HepG2 (cell line): ENCODE measurements around the gene AADACL4. TPM values are rescaled to one million over a fixed set of nuclear protein-coding genes. Genes with fewer than 3 reads are reported as not detected.

ENCODE experiments used
- ARID2 ChIP-seq: sonication (generic); formaldehyde crosslinking; IDR thresholded peaks from 2 replicates; pipeline ENCODE4 v1.8.1; 2022; ENCODE audit warnings: mild to moderate bottlenecking, missing genetic modification reagents, borderline replicate concordance
- ARNTL ChIP-seq: sonication (generic); formaldehyde crosslinking; IDR thresholded peaks from 2 replicates; pipeline ENCODE4 v1.4.0; 2020; ENCODE audit warnings: mild to moderate bottlenecking, missing genetic modification reagents
- ATF2 ChIP-seq: sonication (generic); formaldehyde crosslinking; IDR thresholded peaks from 2 replicates; pipeline ENCODE4 v1.4.0; 2020; ENCODE audit warnings: missing genetic modification reagents
- CBFB ChIP-seq: sonication (generic); formaldehyde crosslinking; IDR thresholded peaks from 2 replicates; pipeline ENCODE4 v1.4.0; 2020; ENCODE audit warnings: missing genetic modification reagents
- CC2D1A ChIP-seq: sonication (generic); formaldehyde crosslinking; IDR thresholded peaks from 2 replicates; pipeline ENCODE4 v1.8.1; 2023; ENCODE audit warnings: mild to moderate bottlenecking, missing genetic modification reagents
- CENPT ChIP-seq: sonication (generic); formaldehyde crosslinking; IDR thresholded peaks from 2 replicates; pipeline ENCODE4 v1.8.0; 2022; ENCODE audit warnings: low read depth, mild to moderate bottlenecking, moderate library complexity, missing genetic modification reagents
- CREBL2 ChIP-seq: sonication (generic); formaldehyde crosslinking; IDR thresholded peaks from 2 replicates; pipeline ENCODE4 v1.8.1; 2023; ENCODE audit warnings: missing genetic modification reagents, mild to moderate bottlenecking, borderline replicate concordance
- DPF2 ChIP-seq: sonication (generic); formaldehyde crosslinking; IDR thresholded peaks from 2 replicates; pipeline ENCODE4 v1.4.0; 2020; ENCODE audit warnings: mild to moderate bottlenecking, low read depth, missing genetic modification reagents, borderline replicate concordance
- FOXK1 ChIP-seq: sonication (generic); formaldehyde crosslinking; IDR thresholded peaks from 2 replicates; pipeline ENCODE4 v1.4.0; 2020; ENCODE audit warnings: low read depth, missing genetic modification reagents, borderline replicate concordance
- IKZF1 ChIP-seq: fragments of 450-650 bp; IDR thresholded peaks from 2 replicates; pipeline ENCODE4 v1.7.1; 2016
- MEIS1 ChIP-seq: sonication (generic); formaldehyde crosslinking; IDR thresholded peaks from 2 replicates; pipeline ENCODE4 v1.9.0; 2021; ENCODE audit warnings: mild to moderate bottlenecking, missing genetic modification reagents, moderate library complexity, borderline replicate concordance
- MXD3 ChIP-seq: IDR thresholded peaks from 2 replicates; pipeline ENCODE4 v1.6.1; 2016; ENCODE audit warnings: mild to moderate bottlenecking, missing biosample characterization, missing genetic modification reagents
- PREB ChIP-seq: sonication (generic); formaldehyde crosslinking; IDR thresholded peaks from 2 replicates; pipeline ENCODE4 v1.4.0; 2020; ENCODE audit warnings: missing genetic modification reagents
- RBFOX2 ChIP-seq: fragments of 200-400 bp; formaldehyde crosslinking; IDR thresholded peaks from 2 replicates; pipeline ENCODE4 v1.6.1; 2017; ENCODE audit warnings: low read depth, mild to moderate bottlenecking, low read length
- SIX4 ChIP-seq: sonication (generic); formaldehyde crosslinking; IDR thresholded peaks from 2 replicates; pipeline ENCODE4 v1.4.0; 2020; ENCODE audit warnings: missing genetic modification reagents
- TEF ChIP-seq: sonication (generic); formaldehyde crosslinking; IDR thresholded peaks from 2 replicates; pipeline ENCODE4 v1.5.0; 2020; ENCODE audit warnings: missing genetic modification reagents
- THAP11 ChIP-seq: IDR thresholded peaks from 2 replicates; pipeline ENCODE4 v1.6.1; 2016; ENCODE audit warnings: missing biosample characterization, missing genetic modification reagents
- TOE1 ChIP-seq: sonication (generic); formaldehyde crosslinking; IDR thresholded peaks from 2 replicates; pipeline ENCODE4 v1.4.0; 2020; ENCODE audit warnings: mild to moderate bottlenecking, missing genetic modification reagents
- U2AF2 ChIP-seq: fragments of 200-400 bp; formaldehyde crosslinking; IDR thresholded peaks from 2 replicates; pipeline ENCODE4 v1.6.1; 2017; ENCODE audit warnings: low read depth, mild to moderate bottlenecking, low read length
- ZBTB21 ChIP-seq: sonication (generic); formaldehyde crosslinking; IDR thresholded peaks from 2 replicates; pipeline ENCODE4 v1.4.0; 2020; ENCODE audit warnings: missing genetic modification reagents
- ZBTB37 ChIP-seq: sonication (generic); formaldehyde crosslinking; IDR thresholded peaks from 2 replicates; pipeline ENCODE4 v1.4.0; 2020; ENCODE audit warnings: mild to moderate bottlenecking, missing genetic modification reagents
- ZNF7 ChIP-seq: IDR thresholded peaks from 2 replicates; pipeline ENCODE4 v1.6.1; 2016; ENCODE audit warnings: missing biosample characterization, missing genetic modification reagents
- ZSCAN5A ChIP-seq: sonication (generic); formaldehyde crosslinking; IDR thresholded peaks from 2 replicates; pipeline ENCODE4 v1.8.0; 2022; ENCODE audit warnings: mild to moderate bottlenecking, missing genetic modification reagents, borderline replicate concordance
- polyA plus RNA-seq, 8 experiments: library from polyadenylated mRNA; depleted of rRNA in 3 of 8; stranded (reverse) in 7 of 8; unstranded in 1 of 8; fragments of >200 nt; fragmentation: Illumina TruSeq in 4 of 8; extraction: Trizol in 4 of 8; gene quantifications; 2 replicates each; pipeline versions ENCODE4 v1.2.1 to v1.2.3, GENCODE V29; 2011 to 2016; ENCODE audit warnings: low read depth in 4 of 8, missing spikeins in 1 of 8, mixed read lengths in 1 of 8; ENCODE audit not compliant: insufficient read depth in 1 of 8
- total RNA-seq, 5 experiments: library from RNA; depleted of rRNA; stranded (reverse); fragments of >200 nt; fragmentation: Illumina TruSeq; extraction: Trizol; gene quantifications; 2 replicates each; pipeline ENCODE4 v1.2.3, GENCODE V29; 2016; ENCODE audit warnings: low read depth in 1 of 5

The AADACL4 gene
- total and polyA plus RNA-seq, 2 of the 13 experiments (the other 11 are each of a cell fraction or from before 2014, with no cell fraction given), result not detected

GRCh38 chr1:12618965-12619791 is 24.7 kb upstream of the AADACL4 start (continued):
- TF ChIP-seq PREB (no peak), SIX4 (CRISPR knock-in tag) (peak; percentile 43; the same call in 1 of the 2 replicates), ZNF7 (CRISPR knock-in tag) (no peak), ATF2 (peak; percentile 85), ARNTL (0 out of 2 replicates have a peak, but pooled peaks have one; percentile 21), MXD3 (CRISPR knock-in tag) (peak; percentile 68; the same call in 1 of the 2 replicates), TOE1 (CRISPR knock-in tag) (no peak), CC2D1A (CRISPR knock-in tag) (peak; percentile 74; the same call in 1 of the 2 replicates), FOXK1 (peak; percentile 94), TEF (CRISPR knock-in tag) (peak; percentile 54; the same call in 1 of the 2 replicates), U2AF2 (no peak), RBFOX2 (no peak), DPF2 (CRISPR knock-in tag) (no peak; the same call in 1 of the 2 replicates), IKZF1 (no peak), ZBTB21 (CRISPR knock-in tag) (0 out of 2 replicates have a peak, but pooled peaks have one; percentile 46), ARID2 (CRISPR knock-in tag) (no peak), CBFB (CRISPR knock-in tag) (peak; percentile 56; the same call in 1 of the 2 replicates), THAP11 (CRISPR knock-in tag) (peak; percentile 76), ZSCAN5A (no peak), ZBTB37 (CRISPR knock-in tag) (0 out of 2 replicates have a peak, but pooled peaks have one; percentile 19), CREBL2 (no peak), CENPT (CRISPR knock-in tag) (no peak), MEIS1 (CRISPR knock-in tag) (0 out of 2 replicates have a peak, but pooled peaks have one; percentile 48)
